CD14-positive monocyte (primary cell): ENCODE results near the gene FAXDC2. TPM values are rescaled to one million over a fixed set of nuclear protein-coding genes. Genes with fewer than 3 reads are reported as not detected.

Source experiments
- DNase-seq, 3 donors: peaks; one replicate each; pipeline ENCODE4 v3.0.0-alpha.2; 2011 to 2022
- H2AFZ ChIP-seq: 2 replicates; pipeline ENCODE4 v1.6.0; 2012; ENCODE audit warnings: mild to moderate bottlenecking, low read depth, low read length, inconsistent platforms; ENCODE audit not compliant: insufficient read depth, poor library complexity, severe bottlenecking
- H3K27ac ChIP-seq, 2 donors: 1 replicate in 1 of 2; 2 replicates in 1 of 2; pipeline ENCODE4 v1.5.1; 2012 to 2013; ENCODE audit warnings: low read length in 2 of 2, control low read depth in 1 of 2, inconsistent platforms in 1 of 2, low read depth in 1 of 2, mild to moderate bottlenecking in 1 of 2
- H3K27me3 ChIP-seq, 2 donors: one replicate each; pipeline versions ENCODE4 v1.6.0 to v1.6.1; 2011 to 2013; ENCODE audit warnings: low read length in 2 of 2; ENCODE audit not compliant: control insufficient read depth in 2 of 2, insufficient read depth in 2 of 2
- H3K36me3 ChIP-seq, 2 donors: replicated peaks in 1 of 2; 1 replicate in 1 of 2; 2 replicates in 1 of 2; pipeline versions ENCODE4 v1.5.1 to v1.6.1; 2012 to 2013; ENCODE audit warnings: low read length in 2 of 2, control low read depth in 1 of 2, inconsistent platforms in 1 of 2, mild to moderate bottlenecking in 1 of 2; ENCODE audit not compliant: insufficient read depth in 2 of 2, control insufficient read depth in 1 of 2
- H3K4me1 ChIP-seq, 2 donors: 1 replicate in 1 of 2; 2 replicates in 1 of 2; pipeline versions ENCODE4 v1.5.1 to v1.6.1; 2012 to 2013; ENCODE audit warnings: low read length in 2 of 2, control low read depth in 1 of 2, inconsistent platforms in 1 of 2, mild to moderate bottlenecking in 1 of 2, moderate library complexity in 1 of 2; ENCODE audit not compliant: insufficient read depth in 2 of 2, control insufficient read depth in 1 of 2
- H3K4me2 ChIP-seq: replicated peaks from 2 replicates; pipeline ENCODE3; 2012; ENCODE audit warnings: low read length, moderate library complexity, mild to moderate bottlenecking; ENCODE audit not compliant: poor library complexity, severe bottlenecking; ENCODE audit errors: extremely low read depth
- H3K4me3 ChIP-seq, 3 experiments: fragments of 200-600 bp in 1 of 3; sonication (generic) in 1 of 3; replicated peaks in 1 of 3; 1 replicate in 2 of 3; 2 replicates in 1 of 3; pipeline ENCODE4 v1.5.1; 2011 to 2013; ENCODE audit warnings: low read length in 3 of 3, mild to moderate bottlenecking in 3 of 3, control low read depth in 2 of 3, low read depth in 2 of 3, inconsistent platforms in 1 of 3, moderate library complexity in 1 of 3
- H3K79me2 ChIP-seq: 2 replicates; pipeline ENCODE4 v1.6.0; 2012; ENCODE audit warnings: mild to moderate bottlenecking, control low read depth, inconsistent platforms, low read length, moderate library complexity; ENCODE audit not compliant: insufficient read depth
- H3K9ac ChIP-seq: 2 replicates; pipeline ENCODE4 v1.6.0; 2017; ENCODE audit warnings: low read length, mild to moderate bottlenecking; ENCODE audit not compliant: insufficient read depth, poor library complexity, severe bottlenecking
- H3K9me3 ChIP-seq, 2 donors: replicated peaks in 1 of 2; 1 replicate in 1 of 2; 2 replicates in 1 of 2; pipeline versions ENCODE4 v1.5.1 to v1.6.1; 2012 to 2013; ENCODE audit warnings: low read length in 2 of 2, control low read depth in 1 of 2; ENCODE audit not compliant: control insufficient read depth in 1 of 2, insufficient read depth in 1 of 2
- H4K20me1 ChIP-seq: 2 replicates; pipeline ENCODE4 v1.6.0; 2012; ENCODE audit warnings: mild to moderate bottlenecking, low read length, control low read depth, moderate library complexity; ENCODE audit not compliant: insufficient read depth
- H3K27ac Mint-ChIP-seq, 7 donors: one replicate each; pipeline ENCODE4 v1.8.0; 2020; ENCODE audit warnings: mild to moderate bottlenecking in 7 of 7, mixed read lengths in 7 of 7, moderate library complexity in 6 of 7, inconsistent platforms in 2 of 7
- H3K27me3 Mint-ChIP-seq, 3 donors: one replicate each; pipeline ENCODE4 v1.8.0; 2021 to 2022; ENCODE audit warnings: low read depth in 3 of 3, mild to moderate bottlenecking in 3 of 3, mixed read lengths in 3 of 3, moderate library complexity in 3 of 3, inconsistent platforms in 1 of 3
- H3K36me3 Mint-ChIP-seq, 2 donors: one replicate each; pipeline ENCODE4 v1.8.0; 2020; ENCODE audit warnings: mixed read lengths in 2 of 2, inconsistent platforms in 1 of 2, mild to moderate bottlenecking in 1 of 2
- H3K4me1 Mint-ChIP-seq: one replicate; pipeline ENCODE4 v1.8.0; 2020; ENCODE audit warnings: mild to moderate bottlenecking, mixed read lengths
- H3K4me3 Mint-ChIP-seq, 2 donors: one replicate each; pipeline ENCODE4 v1.8.0; 2020; ENCODE audit warnings: mild to moderate bottlenecking in 2 of 2, mixed read lengths in 2 of 2, moderate library complexity in 1 of 2
- H3K9me3 Mint-ChIP-seq, 7 donors: one replicate each; pipeline ENCODE4 v1.8.0; 2020 to 2022; ENCODE audit warnings: mixed read lengths in 7 of 7, mild to moderate bottlenecking in 6 of 7, moderate library complexity in 6 of 7, inconsistent platforms in 2 of 7
- WGBS: methylation state at CpG from one replicate; pipeline ENCODE4 v1.1.5; 2013; ENCODE audit warnings: missing lambda C conversion rate; ENCODE audit not compliant: insufficient coverage; 5-methylcytosine and 5-hydroxymethylcytosine counted together
- intact Hi-C, 2 donors: fragments of 100-400 bp; cut with micrococcal nuclease; formaldehyde crosslinking; loops; one replicate each; pipeline versions ENCODE4 v1.15.0 to v1.15.1; 2023
- polyA plus RNA-seq, 3 donors: library from polyadenylated mRNA; depleted of rRNA in 1 of 3; unstranded in 2 of 3; stranded (reverse) in 1 of 3; fragments of 300-500 nt in 2 of 3; fragments of >200 nt in 1 of 3; fragmentation: Illumina TruSeq in 2 of 3; gene quantifications; 1 replicate in 2 of 3; 2 replicates in 1 of 3; pipeline ENCODE4 v1.2.3, GENCODE V29; 2012 to 2021
- TF ChIP-seq, protein P1 (sequence below): fragments of 200-600 bp; IDR thresholded peaks from one replicate; pipeline ENCODE4 v1.8.0; 2022; ENCODE audit warnings: antibody characterized with exemption, mild to moderate bottlenecking

The FAXDC2 gene
- polyA plus RNA-seq, 3 donors, result 0.30 to 1.4 (median 0.60) TPM

DNA sequence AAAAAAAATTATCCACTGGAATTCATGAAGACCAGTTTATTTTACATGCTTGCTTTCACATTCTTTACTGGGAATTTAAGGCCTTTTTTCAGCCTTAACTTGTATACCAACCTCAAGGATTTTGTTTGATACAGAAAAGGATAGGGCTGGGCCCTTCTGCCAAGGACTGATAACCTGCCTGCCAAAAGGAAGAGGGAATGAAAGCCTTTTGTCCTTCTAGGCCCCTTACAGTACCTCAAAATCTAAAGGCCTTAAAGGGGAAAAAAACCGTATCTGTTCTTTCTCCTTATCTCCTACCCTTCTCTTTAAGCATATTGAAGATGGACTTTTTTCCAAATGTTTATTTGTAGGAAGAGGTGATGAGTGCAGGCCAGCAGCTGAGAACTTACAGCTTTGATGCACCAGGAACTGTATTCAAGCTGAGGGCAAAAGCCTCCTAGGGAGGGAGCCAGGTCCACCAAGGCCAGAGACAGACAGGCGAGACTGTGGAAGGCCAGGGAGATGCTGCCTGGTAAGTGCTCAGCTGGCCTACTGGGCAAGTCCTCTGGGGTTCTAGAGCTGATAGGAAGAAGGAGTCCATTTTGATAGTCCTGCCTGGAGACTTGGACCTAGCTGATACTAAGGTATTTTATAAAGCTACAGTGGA is 31.8 kb downstream of the FAXDC2 start:
- Mint-ChIP-seq H3K4me1 (peaks cover 11% of the 10 kb centered on the region), H3K27ac (peak overlapping the region in 4 of 7 donors; percentile 0 to 57 (median 46)), H3K4me3 (no peak overlapping the region), H3K36me3 (peaks cover 55 to 57% of the 10 kb centered on the region in 2 donors), H3K9me3 (no peaks in the 10 kb centered on the region), H3K27me3 (no peaks in the 10 kb centered on the region)
- Histone ChIP-seq H2AFZ (no peak overlapping the region), H3K9me3 (no peaks in the 10 kb centered on the region), H3K27ac (peak overlapping the region in 1 of 2 donors; percentile 25), H4K20me1 (peaks cover 20% of the 10 kb centered on the region), H3K79me2 (no peaks in the 10 kb centered on the region), H3K27me3 (no peaks in the 10 kb centered on the region), H3K36me3 (peaks cover 55 to 62% of the 10 kb centered on the region in 2 donors), H3K4me1 (peaks cover 8% of the 10 kb centered on the region in 2 donors), H3K9ac (no peak overlapping the region), H3K4me2 (no peak overlapping the region), H3K4me3 (no peak overlapping the region)
- 100% methylated on average over 1 of the region's 2 CpGs for WGBS
- intact Hi-C loops, result no loop called here
- no peak for DNase-seq
- TF ChIP-seq, protein P1, sequence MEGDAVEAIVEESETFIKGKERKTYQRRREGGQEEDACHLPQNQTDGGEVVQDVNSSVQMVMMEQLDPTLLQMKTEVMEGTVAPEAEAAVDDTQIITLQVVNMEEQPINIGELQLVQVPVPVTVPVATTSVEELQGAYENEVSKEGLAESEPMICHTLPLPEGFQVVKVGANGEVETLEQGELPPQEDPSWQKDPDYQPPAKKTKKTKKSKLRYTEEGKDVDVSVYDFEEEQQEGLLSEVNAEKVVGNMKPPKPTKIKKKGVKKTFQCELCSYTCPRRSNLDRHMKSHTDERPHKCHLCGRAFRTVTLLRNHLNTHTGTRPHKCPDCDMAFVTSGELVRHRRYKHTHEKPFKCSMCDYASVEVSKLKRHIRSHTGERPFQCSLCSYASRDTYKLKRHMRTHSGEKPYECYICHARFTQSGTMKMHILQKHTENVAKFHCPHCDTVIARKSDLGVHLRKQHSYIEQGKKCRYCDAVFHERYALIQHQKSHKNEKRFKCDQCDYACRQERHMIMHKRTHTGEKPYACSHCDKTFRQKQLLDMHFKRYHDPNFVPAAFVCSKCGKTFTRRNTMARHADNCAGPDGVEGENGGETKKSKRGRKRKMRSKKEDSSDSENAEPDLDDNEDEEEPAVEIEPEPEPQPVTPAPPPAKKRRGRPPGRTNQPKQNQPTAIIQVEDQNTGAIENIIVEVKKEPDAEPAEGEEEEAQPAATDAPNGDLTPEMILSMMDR, result no peak

DNA sequence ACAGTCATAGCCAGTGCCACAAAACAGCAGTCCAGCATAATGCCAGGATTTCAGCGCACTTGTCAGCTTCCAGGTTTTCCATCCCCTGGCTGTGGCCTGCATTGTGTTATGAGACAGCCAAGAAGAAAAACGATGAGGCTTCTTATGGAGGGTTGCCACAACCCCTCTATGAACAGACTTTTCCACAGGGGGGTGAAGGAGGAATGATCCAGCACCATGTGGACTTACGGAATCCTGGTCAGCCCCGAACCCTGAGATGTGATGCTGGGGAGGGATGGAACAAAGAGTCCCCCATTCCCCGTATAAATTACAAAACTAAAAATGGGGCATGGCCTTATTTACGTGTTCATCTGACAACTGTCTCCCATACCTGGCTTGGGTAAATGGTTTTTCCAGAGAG is 32.6 kb downstream of the FAXDC2 start:
- WGBS, result no CpG with 5 or more reads among the region's 6 CpGs
- Histone ChIP-seq H4K20me1 (peaks cover 28% of the 10 kb centered on the region), H2AFZ (no peak overlapping the region), H3K36me3 (peaks cover 59 to 63% of the 10 kb centered on the region in 2 donors), H3K27me3 (no peaks in the 10 kb centered on the region), H3K79me2 (no peaks in the 10 kb centered on the region), H3K9ac (no peak overlapping the region), H3K9me3 (no peaks in the 10 kb centered on the region), H3K4me2 (no peak overlapping the region), H3K27ac (peak overlapping the region in 1 of 2 donors; percentile 25), H3K4me3 (no peak overlapping the region), H3K4me1 (peaks cover 8% of the 10 kb centered on the region in 2 donors)
- DNase-seq, result no peak
- peaks cover 54 to 59% of the 10 kb centered on the region in 2 donors for H3K36me3 Mint-ChIP-seq
- TF ChIP-seq, protein P1, result no peak
- H3K4me3 Mint-ChIP-seq, result no peak overlapping the region
- intact Hi-C loops, result no loop called here
- no peaks in the 10 kb centered on the region for H3K9me3 Mint-ChIP-seq
- H3K27me3 Mint-ChIP-seq, result no peaks in the 10 kb centered on the region
- H3K4me1 Mint-ChIP-seq, result peaks cover 13% of the 10 kb centered on the region
- no peak overlapping the region for H3K27ac Mint-ChIP-seq
